Parathyroid adenoma (tissue), 2 donors: Measurements from ENCODE around the gene ZMAT3.
"Not testable (repeated sequence)": the region's sequence is repeated elsewhere in the genome, so short reads cannot be mapped to it uniquely, and the experiment has no call there.

ENCODE experiments used
- H2AFZ ChIP-seq: fragments of 300-600 bp; sonication (generic); one replicate; pipeline ENCODE4 v1.7.0; 2017; ENCODE audit warnings: antibody characterized with exemption, mild to moderate bottlenecking
- H3K27ac ChIP-seq: fragments of 300-600 bp; sonication (generic); one replicate; pipeline ENCODE4 v1.7.0; 2017
- H3K27me3 ChIP-seq: fragments of 300-600 bp; sonication (generic); one replicate; pipeline ENCODE4 v1.7.0; 2017; ENCODE audit warnings: low read length; ENCODE audit not compliant: control insufficient read depth, insufficient read depth
- H3K36me3 ChIP-seq: fragments of 300-600 bp; sonication (generic); one replicate; pipeline ENCODE4 v1.7.0; 2017; ENCODE audit warnings: low read length; ENCODE audit not compliant: control insufficient read depth, insufficient read depth
- H3K4me1 ChIP-seq: fragments of 300-600 bp; sonication (generic); one replicate; pipeline ENCODE4 v1.7.0; 2017; ENCODE audit warnings: control low read depth
- H3K4me2 ChIP-seq: fragments of 300-600 bp; sonication (generic); one replicate; pipeline ENCODE4 v1.7.0; 2017; ENCODE audit warnings: low read length
- H3K4me3 ChIP-seq: fragments of 300-600 bp; sonication (generic); one replicate; pipeline ENCODE4 v1.7.0; 2017; ENCODE audit warnings: low read depth, low read length
- H3K79me2 ChIP-seq: fragments of 300-600 bp; sonication (generic); one replicate; pipeline ENCODE4 v1.7.0; 2017; ENCODE audit warnings: control low read depth
- H3K9ac ChIP-seq: fragments of 300-600 bp; sonication (generic); one replicate; pipeline ENCODE4 v1.7.0; 2017; ENCODE audit warnings: mild to moderate bottlenecking
- H3K9me3 ChIP-seq: fragments of 300-600 bp; sonication (generic); one replicate; pipeline ENCODE4 v1.7.0; 2017; ENCODE audit warnings: low read length; ENCODE audit not compliant: control insufficient read depth
- TF ChIP-seq, protein P1 (sequence below): fragments of 300-600 bp; sonication (generic); IDR thresholded peaks from one replicate; pipeline ENCODE4 v1.7.0; 2017; ENCODE audit warnings: antibody characterized with exemption, mild to moderate bottlenecking
- donor health status: primary hyperparathyroidism.

Gene ZMAT3, protein sequence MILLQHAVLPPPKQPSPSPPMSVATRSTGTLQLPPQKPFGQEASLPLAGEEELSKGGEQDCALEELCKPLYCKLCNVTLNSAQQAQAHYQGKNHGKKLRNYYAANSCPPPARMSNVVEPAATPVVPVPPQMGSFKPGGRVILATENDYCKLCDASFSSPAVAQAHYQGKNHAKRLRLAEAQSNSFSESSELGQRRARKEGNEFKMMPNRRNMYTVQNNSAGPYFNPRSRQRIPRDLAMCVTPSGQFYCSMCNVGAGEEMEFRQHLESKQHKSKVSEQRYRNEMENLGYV

DNA sequence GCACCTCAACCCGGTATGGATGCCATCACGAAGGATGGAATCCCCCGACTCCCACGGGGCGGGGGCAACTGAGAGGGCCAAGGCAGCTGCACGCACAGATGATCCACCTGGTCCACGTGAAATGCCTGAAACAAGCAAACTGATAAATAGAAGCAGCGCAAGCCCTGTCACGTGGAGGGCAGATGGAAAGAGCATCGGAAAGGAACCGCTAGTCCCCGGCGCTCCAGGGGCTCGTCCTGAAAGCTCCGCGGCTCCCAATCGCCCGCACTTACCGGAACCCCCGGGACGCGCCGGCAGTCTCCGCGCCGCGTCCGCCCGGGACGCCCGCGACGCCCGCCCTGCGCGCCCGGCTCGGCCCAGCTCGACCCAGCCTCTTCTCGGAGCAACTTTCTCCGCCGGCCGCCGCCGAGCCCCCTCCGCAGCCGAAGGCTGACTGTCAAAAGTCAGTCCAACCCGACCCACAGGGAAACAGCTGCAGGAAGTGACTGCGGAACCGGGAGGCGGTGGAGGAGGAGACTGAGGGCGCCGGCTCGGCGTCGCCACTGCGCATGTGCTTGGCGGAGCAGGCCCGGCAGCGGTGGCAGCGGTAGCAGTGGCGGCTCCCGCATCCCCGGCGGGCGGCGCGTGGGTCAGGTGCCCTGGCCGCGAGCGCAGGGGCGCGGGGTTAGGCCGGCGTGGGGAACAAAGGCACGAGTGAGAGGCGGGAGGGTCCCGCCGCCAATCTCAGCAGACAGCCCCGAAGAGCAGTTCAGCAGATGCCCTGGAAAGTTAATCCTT is at the start of gene ZMAT3:
TSS of gene ZMAT3 (minus strand) at position 487 of the 777 bp plus-strand sequence. CDS start 4,057 bp downstream, outside the sequence.
- Histone ChIP-seq H3K27ac (peak within 1 kb of the TSS; percentile 81), H3K9ac (peak within 1 kb of the TSS; percentile 8)

DNA sequence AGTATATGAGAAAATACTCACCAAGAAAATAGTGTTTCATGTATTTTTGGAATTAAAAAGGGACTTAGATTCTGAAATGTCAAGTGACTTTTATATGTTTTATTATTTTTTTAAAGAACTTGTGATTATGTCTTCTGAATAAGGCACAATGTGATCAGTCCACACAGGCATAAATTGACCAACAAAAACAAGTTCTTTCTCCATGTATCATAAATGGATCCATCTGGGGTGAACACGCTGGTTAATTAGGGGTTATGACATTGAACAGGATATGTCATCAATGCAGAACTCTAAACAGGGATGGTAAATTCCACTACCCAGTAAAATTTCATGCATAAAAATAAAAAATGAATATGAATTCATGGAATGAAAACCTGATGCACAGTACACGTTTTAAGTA is 45.2 kb upstream of the ZMAT3 start:
- no peak overlapping the region for H3K9ac ChIP-seq
- H3K36me3 ChIP-seq: no peaks in the 10 kb centered on the region
- no peaks in the 10 kb centered on the region for H3K79me2 ChIP-seq
- no peak overlapping the region for H2AFZ ChIP-seq
- H3K4me3 ChIP-seq: no peak overlapping the region
- H3K9me3 ChIP-seq: no peaks in the 10 kb centered on the region
- no peak overlapping the region for H3K4me2 ChIP-seq
- no peaks in the 10 kb centered on the region for H3K4me1 ChIP-seq
- TF ChIP-seq, protein P1, sequence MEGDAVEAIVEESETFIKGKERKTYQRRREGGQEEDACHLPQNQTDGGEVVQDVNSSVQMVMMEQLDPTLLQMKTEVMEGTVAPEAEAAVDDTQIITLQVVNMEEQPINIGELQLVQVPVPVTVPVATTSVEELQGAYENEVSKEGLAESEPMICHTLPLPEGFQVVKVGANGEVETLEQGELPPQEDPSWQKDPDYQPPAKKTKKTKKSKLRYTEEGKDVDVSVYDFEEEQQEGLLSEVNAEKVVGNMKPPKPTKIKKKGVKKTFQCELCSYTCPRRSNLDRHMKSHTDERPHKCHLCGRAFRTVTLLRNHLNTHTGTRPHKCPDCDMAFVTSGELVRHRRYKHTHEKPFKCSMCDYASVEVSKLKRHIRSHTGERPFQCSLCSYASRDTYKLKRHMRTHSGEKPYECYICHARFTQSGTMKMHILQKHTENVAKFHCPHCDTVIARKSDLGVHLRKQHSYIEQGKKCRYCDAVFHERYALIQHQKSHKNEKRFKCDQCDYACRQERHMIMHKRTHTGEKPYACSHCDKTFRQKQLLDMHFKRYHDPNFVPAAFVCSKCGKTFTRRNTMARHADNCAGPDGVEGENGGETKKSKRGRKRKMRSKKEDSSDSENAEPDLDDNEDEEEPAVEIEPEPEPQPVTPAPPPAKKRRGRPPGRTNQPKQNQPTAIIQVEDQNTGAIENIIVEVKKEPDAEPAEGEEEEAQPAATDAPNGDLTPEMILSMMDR: no peak
- H3K27ac ChIP-seq: no peak overlapping the region
- no peaks in the 10 kb centered on the region for H3K27me3 ChIP-seq

More for the DNA sequence above, at the start of gene ZMAT3:
- H3K79me2 ChIP-seq: peaks cover 20% of the 10 kb centered on the region
- H2AFZ ChIP-seq: peak within 1 kb of the TSS; percentile 81
- TF ChIP-seq, protein P1: no peak
- no peaks in the 10 kb centered on the region for H3K27me3 ChIP-seq
- H3K9me3 ChIP-seq: no peaks in the 10 kb centered on the region
- H3K4me1 ChIP-seq: peaks cover 3% of the 10 kb centered on the region
- H3K36me3 ChIP-seq: no peaks in the 10 kb centered on the region
- H3K4me3 ChIP-seq: peak within 1 kb of the TSS; percentile 68
- H3K4me2 ChIP-seq: peak within 1 kb of the TSS; percentile 93

DNA sequence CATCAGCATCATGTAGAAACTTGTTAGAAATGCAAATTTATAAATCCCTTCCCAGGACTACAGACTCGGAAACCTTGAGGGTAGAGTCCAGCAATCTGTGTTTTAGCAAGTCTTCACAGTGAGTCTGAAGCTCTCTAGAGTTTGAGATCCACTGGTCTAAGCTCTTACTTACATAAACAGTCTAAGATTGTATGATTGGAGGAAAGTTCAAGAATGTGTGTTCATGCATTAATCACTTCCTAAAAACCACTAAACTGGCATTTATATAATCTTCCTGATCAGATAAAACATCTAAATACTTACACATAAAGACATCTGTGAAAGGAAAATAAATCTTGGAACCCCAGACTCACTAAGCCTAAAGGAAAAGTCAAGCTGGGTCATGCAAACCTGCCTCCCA is 43.8 kb upstream of the ZMAT3 start:
- H3K27me3 ChIP-seq, H2AFZ ChIP-seq, H3K27ac ChIP-seq, H3K4me1 ChIP-seq, H3K36me3 ChIP-seq, H3K4me3 ChIP-seq, H3K4me2 ChIP-seq, H3K9me3 ChIP-seq, H3K79me2 ChIP-seq, H3K9ac ChIP-seq: not testable (repeated sequence)

DNA sequence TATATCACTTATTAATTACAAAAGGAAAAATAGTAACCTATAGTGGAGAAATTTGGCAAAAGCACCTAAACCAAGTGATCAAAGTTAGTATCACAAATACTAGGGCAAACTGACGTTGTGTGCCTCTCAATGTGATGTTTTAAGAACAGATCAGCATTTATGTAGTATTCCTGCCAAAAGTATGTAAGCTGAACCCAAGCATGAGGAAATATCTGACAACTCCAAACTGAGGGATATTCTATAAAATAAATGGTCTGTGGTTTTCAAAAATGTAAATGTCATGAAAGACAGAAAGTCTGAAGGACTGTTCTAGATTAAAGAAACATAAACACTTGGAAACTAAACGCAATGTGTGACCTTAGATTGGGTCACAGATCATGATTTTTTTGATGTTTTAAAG is 42.3 kb upstream of the ZMAT3 start:
- Histone ChIP-seq H3K79me2 (no peaks in the 10 kb centered on the region), H3K9ac (no peak overlapping the region), H3K36me3 (no peaks in the 10 kb centered on the region), H3K27ac (no peak overlapping the region), H3K4me1 (no peaks in the 10 kb centered on the region), H3K27me3 (no peaks in the 10 kb centered on the region), H3K4me3 (no peak overlapping the region), H3K9me3 (no peaks in the 10 kb centered on the region), H2AFZ (no peak overlapping the region), H3K4me2 (no peak overlapping the region)
- TF ChIP-seq, protein P1: no peak

DNA sequence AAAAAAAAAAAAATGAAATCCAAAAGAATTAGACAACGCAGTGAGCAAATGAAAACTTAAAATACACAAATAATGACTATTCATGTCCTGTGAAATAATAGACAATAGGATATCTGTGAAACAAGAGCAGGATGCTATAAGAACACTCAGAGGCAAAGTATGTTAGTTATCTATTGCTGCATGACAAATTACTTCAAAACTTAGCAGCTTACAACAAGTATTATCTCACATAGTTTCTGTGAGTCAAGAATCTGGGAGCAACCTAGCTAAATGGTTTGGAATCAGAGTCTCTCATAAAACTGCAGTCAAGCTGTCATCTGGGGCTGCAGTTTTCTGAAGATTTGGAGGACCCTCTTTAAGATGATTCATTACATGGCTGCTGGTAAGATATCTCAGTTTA is 36.5 kb upstream of the ZMAT3 start:
- H3K27ac ChIP-seq: no peak overlapping the region
- H3K79me2 ChIP-seq: no peaks in the 10 kb centered on the region
- H3K9me3 ChIP-seq: no peaks in the 10 kb centered on the region
- TF ChIP-seq, protein P1: no peak
- H2AFZ ChIP-seq: no peak overlapping the region
- no peak overlapping the region for H3K4me3 ChIP-seq
- no peaks in the 10 kb centered on the region for H3K27me3 ChIP-seq
- no peaks in the 10 kb centered on the region for H3K36me3 ChIP-seq
- no peak overlapping the region for H3K4me2 ChIP-seq
- H3K9ac ChIP-seq: no peak overlapping the region
- no peaks in the 10 kb centered on the region for H3K4me1 ChIP-seq
